ENCODE results near the gene COPS6. TPM values are rescaled to one million over a fixed set of nuclear protein-coding genes. Genes with fewer than 3 reads are reported as not detected.

The COPS6 gene
- total and polyA plus RNA-seq, 2 of the 4 experiments (the other 2 are of a cell fraction), result 185 to 325 TPM

- H2AK5ac ChIP-seq (ENCODE audit: low read depth, low read length), result no peak overlapping the region
- no peaks in the 10 kb centered on the region for H4K20me1 ChIP-seq (ENCODE audit: insufficient read depth, low read length)
- no peak overlapping the region for H3K27ac ChIP-seq (ENCODE audit: insufficient read depth, low read length)
- no TSS peak for BruUV-seq (replicated peaks)
- H3K27me3 ChIP-seq (ENCODE audit: control insufficient read depth, insufficient read depth, low read length), result no peaks in the 10 kb centered on the region
- H3K9me1 ChIP-seq (ENCODE audit: insufficient read depth, low read length), result 0 out of 2 replicates have a peak, but pooled peaks cover 3% of the 10 kb centered on the region
- H3K18ac ChIP-seq (ENCODE audit: low read depth, low read length), result no peak overlapping the region
- H3K9ac ChIP-seq (ENCODE audit: low read depth, low read length), result no peak overlapping the region
- H2BK5ac ChIP-seq (ENCODE audit: low read depth, low read length, poor library complexity, severe bottlenecking), result no peak overlapping the region
- CTCF ChIA-PET, result interaction anchor here (1.8 kb wide), 1 partner anchor 11 kb away, joined by 5 read pairs; no protein-coding TSS in a partner anchor
- no peak overlapping the region for H2BK120ac ChIP-seq (ENCODE audit: low read depth, low read length)
- no peak overlapping the region for H4K8ac ChIP-seq (ENCODE audit: low read depth in 2 of 2, low read length in 2 of 2)
- intact Hi-C loops (cut with micrococcal nuclease), result no loop called here
- no peak overlapping the region for H3K4ac ChIP-seq (ENCODE audit: low read depth, low read length)
- H3K56ac ChIP-seq (ENCODE audit: extremely low read depth, insufficient read depth, low read length), result no peak overlapping the region
- TF ChIP-seq ELK1 (IDR thresholded peaks at IDR 0.05; ENCODE audit: borderline replicate concordance, low read depth, low read length) (no peak), FOS (IDR thresholded peaks at IDR 0.05; ENCODE audit: low read depth, low read length) (no peak), SMC3 (IDR thresholded peaks at IDR 0.05; ENCODE audit: low read depth, low read length) (no peak), CTCF (conservative IDR thresholded peaks at IDR 0.05; ENCODE audit: low read depth, low read length) (no peak), CHD1 (IDR thresholded peaks at IDR 0.05; ENCODE audit: low read depth, low read length) (no peak), NFE2L2 (IDR thresholded peaks at IDR 0.05; ENCODE audit: low read depth, low read length) (no peak), MAFK (IDR thresholded peaks at IDR 0.05; ENCODE audit: low read depth, low read length) (no peak), CEBPB (IDR thresholded peaks at IDR 0.05; ENCODE audit: low read depth, low read length) (no peak), RAD21 (IDR thresholded peaks at IDR 0.05; ENCODE audit: low read length) (no peak), RCOR1 (IDR thresholded peaks at IDR 0.05; ENCODE audit: insufficient replicate concordance, low read length) (no peak), MAZ (IDR thresholded peaks at IDR 0.05; ENCODE audit: borderline replicate concordance, low read depth, low read length) (no peak), MXI1 (IDR thresholded peaks at IDR 0.05; ENCODE audit: borderline replicate concordance, low read depth, low read length) (no peak), USF2 (IDR thresholded peaks at IDR 0.05; ENCODE audit: low read depth, low read length) (no peak), RFX5 (IDR thresholded peaks at IDR 0.05; ENCODE audit: low read depth, low read length) (no peak), BHLHE40 (IDR thresholded peaks at IDR 0.05; ENCODE audit: low read depth, low read length) (no peak), POLR2A (IDR thresholded peaks at IDR 0.05; ENCODE audit: low read depth, low read length) (no peak)
- POLR2A ChIA-PET (ENCODE audit: unreplicated experiment), result interaction anchor here (0.7 kb wide), 1 partner anchor 659 kb away, joined by 3 read pairs; no protein-coding TSS in a partner anchor
- H3K4me3 ChIP-seq (ENCODE audit: insufficient read depth, low read depth, low read length), result no peak overlapping the region
- H2AK9ac ChIP-seq (replicated peaks; ENCODE audit: low read depth, low read length, poor library complexity), result no peak overlapping the region
- H3K79me1 ChIP-seq (ENCODE audit: low read depth in 1 of 2, low read length in 2 of 2), result peaks cover 4 to 5% of the 10 kb centered on the region in 2 experiments; a peak in 2 of 4 replicates
- H4K91ac ChIP-seq (ENCODE audit: insufficient read depth, low read depth, low read length), result no peak overlapping the region
- no peak for ATAC-seq (ENCODE audit: low read depth)
- H3K4me1 ChIP-seq (ENCODE audit: control insufficient read depth, insufficient read depth, low read length), result peaks cover 2% of the 10 kb centered on the region; the same call in 1 of the 2 replicates
- WGBS, 2 experiments (ENCODE audit: extremely low coverage in 2 of 2, insufficient read length in 1 of 2), result no CpG with 5 or more reads among the region's 4 CpGs
- H2AFZ ChIP-seq (replicated peaks; ENCODE audit: low read length, poor library complexity), result no peak overlapping the region
- no peak overlapping the region for H2BK15ac ChIP-seq (ENCODE audit: low read depth, low read length)
- peaks cover 4% of the 10 kb centered on the region for H3K9me3 ChIP-seq (ENCODE audit: control insufficient read depth, insufficient read depth, low read length)
- no peak overlapping the region for H3K23ac ChIP-seq (ENCODE audit: low read depth, low read length)
- H3K4me2 ChIP-seq (ENCODE audit: low read depth, low read length), result no peak overlapping the region
- no peak overlapping the region for H3K14ac ChIP-seq (replicated peaks; ENCODE audit: low read depth, low read length)
- in situ Hi-C loops (cut with MboI; ENCODE audit: low sequenced_read_pairs), result no loop called here
- H4K5ac ChIP-seq (ENCODE audit: low read depth, low read length), result no peak overlapping the region
- dilution Hi-C loops (cut with HindIII; ENCODE audit: low sequenced_read_pairs, unreplicated experiment), result no loop called here
- no peak for DNase-seq
- no peak overlapping the region for H2BK20ac ChIP-seq (ENCODE audit: low read depth, low read length)
- peaks cover 39% of the 10 kb centered on the region for H3K36me3 ChIP-seq (ENCODE audit: control insufficient read depth, insufficient read depth, low read length)
Observed at GRCh38 chr7:100063376-100063775, 25.4 kb upstream of the COPS6 start.
